ENCODE data around the gene FES. TPM values are rescaled to one million over a fixed set of nuclear protein-coding genes. Genes with fewer than 3 reads are reported as not detected.

The FES gene
- total RNA-seq, 1 donor from 2014 or later, result 2.8 TPM

GRCh38 chr15:90929246-90930019 is 45.1 kb downstream of the FES start:
- Mint-ChIP-seq H3K36me3 (ENCODE audit: low read depth) (no peaks in the 10 kb centered on the region), H3K4me3 (peak overlapping the region; percentile 54), H3K4me1 (peaks cover 17% of the 10 kb centered on the region), H3K9me3 (no peaks in the 10 kb centered on the region), H3K27ac (ENCODE audit: unreplicated experiment) (no peak overlapping the region), H3K27me3 (ENCODE audit: low read depth) (no peaks in the 10 kb centered on the region)
- no peak for TF ChIP-seq CTCF (conservative IDR thresholded peaks at IDR 0.05)
- no peak for DNase-seq (ENCODE audit: low read depth, low spot score)

- Mint-ChIP-seq H3K27me3 (ENCODE audit: low read depth) (no peaks in the 10 kb centered on the region), H3K4me3 (peak overlapping the region; percentile 91), H3K4me1 (peaks cover 23% of the 10 kb centered on the region), H3K27ac (ENCODE audit: unreplicated experiment) (peak overlapping the region; percentile 67), H3K9me3 (no peaks in the 10 kb centered on the region), H3K36me3 (ENCODE audit: low read depth) (no peaks in the 10 kb centered on the region)
- no peak for DNase-seq (ENCODE audit: low read depth, low spot score)
- no peak for TF ChIP-seq CTCF (conservative IDR thresholded peaks at IDR 0.05)
Observed at GRCh38 chr15:90930861-90931574, 46.7 kb downstream of the FES start.

GRCh38 chr15:90931575-90931827 is 47.2 kb downstream of the FES start:
- H3K4me1 Mint-ChIP-seq, result peaks cover 28% of the 10 kb centered on the region
- H3K27ac Mint-ChIP-seq (ENCODE audit: unreplicated experiment), result no peak overlapping the region
- H3K27me3 Mint-ChIP-seq (ENCODE audit: low read depth), result no peaks in the 10 kb centered on the region
- no peak for TF ChIP-seq CTCF (conservative IDR thresholded peaks at IDR 0.05)
- H3K36me3 Mint-ChIP-seq (ENCODE audit: low read depth), result no peaks in the 10 kb centered on the region
- peak overlapping the region; percentile 91 for H3K4me3 Mint-ChIP-seq
- H3K9me3 Mint-ChIP-seq, result no peaks in the 10 kb centered on the region
- DNase-seq (ENCODE audit: low read depth, low spot score), result no peak

- Mint-ChIP-seq H3K27ac (ENCODE audit: unreplicated experiment) (peak within 1 kb of the TSS; percentile 81), H3K9me3 (no peaks in the 10 kb centered on the region), H3K27me3 (ENCODE audit: low read depth) (no peaks in the 10 kb centered on the region), H3K36me3 (ENCODE audit: low read depth) (no peaks in the 10 kb centered on the region), H3K4me1 (peaks cover 32% of the 10 kb centered on the region), H3K4me3 (peak within 1 kb of the TSS; percentile 91)
- peak; percentile 98 for TF ChIP-seq CTCF (conservative IDR thresholded peaks at IDR 0.05)
- peak; percentile 96 for DNase-seq (ENCODE audit: low read depth, low spot score)
Observed at GRCh38 chr15:90931828-90932659, 47.7 kb downstream of the FES start, which contains the start of gene HDDC3. TSS of gene HDDC3 (minus strand) at chr15:90932549. CDS start at chr15:90932540, 9 bp downstream.

GRCh38 chr15:90932660-90932991 is 48.3 kb downstream of the FES start:
- H3K27me3 Mint-ChIP-seq (ENCODE audit: low read depth), result no peaks in the 10 kb centered on the region
- no peak overlapping the region for H3K27ac Mint-ChIP-seq (ENCODE audit: unreplicated experiment)
- H3K36me3 Mint-ChIP-seq (ENCODE audit: low read depth), result no peaks in the 10 kb centered on the region
- peak overlapping the region; percentile 91 for H3K4me3 Mint-ChIP-seq
- no peak for TF ChIP-seq CTCF (conservative IDR thresholded peaks at IDR 0.05)
- no peak for DNase-seq (ENCODE audit: low read depth, low spot score)
- H3K9me3 Mint-ChIP-seq, result no peaks in the 10 kb centered on the region
- H3K4me1 Mint-ChIP-seq, result peaks cover 32% of the 10 kb centered on the region

All from neural crest cell (in vitro differentiated cells).